NCI-H1048 (cell line): ENCODE data around the gene STUM.

ENCODE experiments used
- DNase-seq: peaks from one replicate; lab custom pipeline; 2025; lab: John Stamatoyannopoulos, UW

STUM gene

DNA sequence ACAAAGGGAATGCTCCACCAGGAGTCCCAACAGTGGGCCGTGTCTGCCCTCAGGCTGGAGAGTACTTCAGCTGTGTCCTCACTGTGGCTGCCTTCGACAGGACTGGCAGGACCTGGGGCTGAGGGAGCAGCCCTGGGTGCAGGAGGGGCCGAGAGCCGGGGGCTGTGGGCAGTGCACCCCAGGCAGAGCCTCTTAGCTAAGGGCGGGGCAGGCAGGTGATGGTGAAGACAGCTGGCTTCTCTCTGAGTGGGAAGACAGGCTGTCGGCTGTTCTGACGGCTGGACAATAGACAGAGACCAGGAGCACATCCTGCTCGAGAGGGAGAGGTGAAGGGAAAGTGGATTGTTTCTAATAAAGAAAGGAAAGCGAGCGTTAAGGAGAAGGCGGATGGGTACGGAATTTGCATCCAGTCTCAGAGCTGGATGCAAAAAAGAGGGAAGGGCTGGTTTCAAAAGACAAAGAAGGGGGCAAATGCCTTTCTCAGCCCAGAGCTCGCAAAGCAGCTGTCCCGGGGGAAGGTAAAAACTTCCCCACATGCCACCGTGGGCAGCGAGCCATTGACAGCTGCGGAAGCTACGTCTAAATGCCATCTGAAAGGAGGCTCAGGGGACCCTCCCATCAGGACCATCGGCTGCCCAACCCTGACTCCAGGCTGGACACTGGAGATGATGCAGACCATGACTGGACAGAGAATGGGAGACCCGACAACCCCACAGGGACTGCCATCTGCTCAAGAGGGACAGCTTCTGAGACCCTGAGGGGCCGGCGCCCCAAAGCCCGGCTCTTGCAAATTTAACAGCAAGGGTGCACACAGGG is 92.0 kb downstream of the STUM start:
- no peak for DNase-seq

DNA sequence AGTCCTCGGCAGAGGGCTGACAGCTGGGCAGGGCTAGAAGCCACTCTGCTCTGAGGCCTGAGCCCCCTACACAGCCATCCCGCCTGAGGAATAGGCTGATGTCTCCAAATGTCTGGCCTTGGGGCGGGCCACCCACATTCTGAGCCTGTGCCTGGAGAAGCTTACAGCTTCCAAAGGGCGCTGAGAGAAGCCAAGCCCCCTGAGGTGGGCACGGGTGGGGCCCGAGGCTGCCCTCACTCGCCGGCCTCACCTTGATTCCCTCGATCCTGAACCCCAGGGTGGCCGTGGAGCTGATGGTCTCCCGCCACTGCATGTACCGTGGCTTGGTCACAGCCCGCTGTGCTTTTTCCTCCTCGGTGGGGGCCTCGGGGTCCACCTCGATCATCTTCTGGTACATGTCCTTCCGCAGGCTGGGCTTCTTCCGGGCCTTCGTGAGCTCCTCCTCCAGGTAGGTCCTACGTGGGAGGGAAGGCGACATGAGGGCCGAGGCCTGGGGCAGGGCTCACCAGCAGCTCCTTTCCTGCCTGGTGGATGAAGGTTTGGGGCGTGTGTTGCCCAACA is 93.2 kb downstream of the STUM start:
- DNase-seq: no peak

DNA sequence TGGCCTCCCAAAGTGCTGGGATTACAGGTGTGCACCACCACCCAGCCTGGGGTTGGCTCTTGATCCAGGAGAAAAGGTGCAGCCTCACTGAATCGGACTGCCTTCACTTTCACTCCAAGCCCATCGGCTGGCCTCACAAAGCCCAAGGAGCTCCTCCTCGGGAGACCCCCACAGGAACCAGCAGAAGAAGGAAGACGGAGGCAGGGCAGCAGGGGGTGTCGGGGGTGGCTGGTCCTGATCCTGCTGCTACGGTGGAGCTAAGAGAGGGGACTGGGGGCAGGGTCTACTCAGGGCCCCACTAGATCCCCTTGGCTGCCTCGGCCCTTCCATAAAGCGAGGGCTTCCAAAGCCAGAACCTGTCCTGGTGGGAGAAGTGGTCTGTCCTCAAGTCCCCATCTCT is 93.9 kb downstream of the STUM start:
- DNase-seq: no peak

DNA sequence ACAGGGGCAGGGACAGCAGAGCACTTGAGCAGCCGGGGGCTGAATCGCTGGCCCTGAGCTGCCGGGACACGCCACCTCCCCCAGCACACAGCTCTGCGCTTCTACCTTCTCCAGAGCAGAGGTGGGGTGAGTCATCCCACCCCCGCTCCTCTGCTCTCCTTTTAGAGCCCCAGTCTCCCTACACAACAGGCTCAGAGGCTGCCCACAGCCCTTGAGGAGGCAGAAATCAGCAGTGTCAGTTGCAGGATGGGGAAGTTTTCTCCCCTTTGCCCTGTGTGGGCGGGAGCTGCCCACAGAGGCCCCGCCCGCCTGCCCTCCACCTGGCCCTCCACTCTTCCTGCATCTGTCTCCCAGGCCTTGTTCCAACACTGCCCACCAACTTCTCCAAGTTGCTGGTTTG is 94.6 kb downstream of the STUM start:
- no peak for DNase-seq

DNA sequence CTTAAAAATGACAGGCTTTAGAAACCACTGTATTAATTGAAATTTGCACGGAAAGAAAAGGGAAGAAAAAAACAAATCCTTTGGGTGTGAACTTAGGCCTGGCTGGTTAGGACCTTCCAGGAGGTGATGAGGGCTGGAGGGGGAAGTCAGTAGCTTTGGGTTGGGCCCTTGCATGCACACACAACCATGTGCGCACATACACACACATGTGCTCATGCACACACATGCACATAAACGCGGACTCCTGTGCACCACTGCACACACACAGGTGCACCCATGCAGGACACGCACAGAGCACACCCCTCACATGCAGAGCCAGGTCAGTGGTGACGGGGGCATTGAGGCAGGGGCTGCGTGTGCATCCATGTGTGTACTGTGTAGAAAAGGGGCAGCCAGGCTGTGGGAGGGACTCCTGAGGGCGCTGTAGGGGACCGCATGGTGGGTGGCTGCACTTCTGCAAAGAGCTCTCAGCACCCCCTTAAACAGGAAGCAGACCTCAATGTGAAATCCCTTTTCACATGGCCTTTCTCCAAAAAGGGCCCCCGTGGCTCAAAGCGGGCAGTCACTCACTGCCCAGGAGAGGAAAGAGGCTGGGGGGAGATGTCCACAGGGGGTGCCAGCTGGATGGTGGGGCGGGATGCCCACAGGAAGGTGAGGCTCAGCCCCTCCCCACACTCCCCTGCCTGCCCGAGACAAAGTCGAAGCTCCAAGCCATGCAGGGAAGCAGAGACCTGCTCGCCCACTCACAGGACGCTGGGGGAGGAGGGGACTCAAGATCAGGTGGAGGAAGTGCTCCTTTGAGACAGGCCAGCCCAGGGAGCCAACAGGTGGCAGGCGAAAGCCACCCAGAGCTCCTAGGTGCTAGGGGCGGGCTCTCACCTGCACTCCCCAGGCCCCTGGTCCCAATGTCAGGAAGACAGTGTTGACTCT is 95.3 kb downstream of the STUM start:
- no peak for DNase-seq

DNA sequence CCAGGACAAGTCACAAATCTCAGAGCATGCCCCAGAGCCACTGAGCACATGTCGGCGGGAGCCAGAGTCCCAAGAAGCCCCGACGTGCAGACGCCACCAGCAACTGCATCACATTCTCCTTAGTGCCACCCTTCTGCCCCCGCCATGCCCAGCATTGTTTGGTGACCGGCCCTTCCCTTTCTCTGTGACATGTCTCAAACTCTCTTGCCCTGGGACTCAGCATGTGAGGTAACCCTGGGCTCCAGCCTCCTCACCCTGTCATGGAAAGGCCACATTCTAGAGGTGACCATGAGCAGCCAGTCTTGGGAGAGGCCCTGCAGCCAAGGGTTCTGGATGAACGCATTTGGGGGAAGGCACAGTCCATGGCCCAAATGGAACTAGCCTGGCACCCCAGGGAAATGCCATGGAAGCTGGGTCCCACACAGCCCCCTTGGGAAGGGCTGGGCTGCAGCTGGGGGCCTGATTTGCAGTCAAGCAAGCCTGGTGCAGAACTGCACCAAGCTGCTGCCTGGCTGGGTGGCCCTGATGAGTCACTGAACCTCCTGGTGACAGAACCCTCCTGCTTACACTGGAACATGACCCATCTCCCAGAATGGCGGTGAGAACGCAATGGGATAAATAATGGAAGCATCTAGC is 96.1 kb downstream of the STUM start:
- no peak for DNase-seq

DNA sequence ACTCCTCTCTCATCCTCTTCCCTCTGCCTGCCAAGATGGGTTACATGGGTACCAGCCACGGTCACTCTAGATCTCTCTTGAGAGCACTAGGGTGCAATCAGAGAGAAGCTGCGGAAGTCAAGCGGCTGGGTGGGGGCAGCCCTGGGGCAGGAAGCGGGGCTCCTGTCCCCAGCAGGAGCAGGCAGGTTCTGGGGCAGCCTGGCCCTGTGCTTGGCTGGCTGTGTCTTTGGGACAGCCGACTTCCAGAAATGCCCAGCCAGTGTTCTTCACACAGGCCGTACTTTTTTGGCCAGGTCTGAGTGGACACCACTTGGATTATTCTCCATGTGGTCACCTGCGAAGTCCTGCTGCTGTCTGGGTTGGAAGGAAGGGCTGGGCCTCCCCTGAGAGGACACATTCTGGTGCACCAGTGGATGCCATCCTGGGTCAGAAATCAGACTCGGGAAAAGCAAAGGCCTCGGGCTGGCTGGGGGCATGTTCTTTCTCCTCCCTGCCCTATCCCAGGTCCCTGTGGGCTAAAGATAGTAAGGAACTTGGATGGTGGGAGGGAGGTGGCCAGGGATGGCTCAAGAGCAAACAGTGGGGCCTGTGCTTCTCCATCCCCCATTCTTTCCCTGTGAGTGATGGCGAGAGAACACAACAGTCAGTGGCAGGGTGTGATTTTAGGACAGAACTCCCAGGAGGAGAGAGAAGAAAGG is 96.9 kb downstream of the STUM start:
- no peak for DNase-seq

DNA sequence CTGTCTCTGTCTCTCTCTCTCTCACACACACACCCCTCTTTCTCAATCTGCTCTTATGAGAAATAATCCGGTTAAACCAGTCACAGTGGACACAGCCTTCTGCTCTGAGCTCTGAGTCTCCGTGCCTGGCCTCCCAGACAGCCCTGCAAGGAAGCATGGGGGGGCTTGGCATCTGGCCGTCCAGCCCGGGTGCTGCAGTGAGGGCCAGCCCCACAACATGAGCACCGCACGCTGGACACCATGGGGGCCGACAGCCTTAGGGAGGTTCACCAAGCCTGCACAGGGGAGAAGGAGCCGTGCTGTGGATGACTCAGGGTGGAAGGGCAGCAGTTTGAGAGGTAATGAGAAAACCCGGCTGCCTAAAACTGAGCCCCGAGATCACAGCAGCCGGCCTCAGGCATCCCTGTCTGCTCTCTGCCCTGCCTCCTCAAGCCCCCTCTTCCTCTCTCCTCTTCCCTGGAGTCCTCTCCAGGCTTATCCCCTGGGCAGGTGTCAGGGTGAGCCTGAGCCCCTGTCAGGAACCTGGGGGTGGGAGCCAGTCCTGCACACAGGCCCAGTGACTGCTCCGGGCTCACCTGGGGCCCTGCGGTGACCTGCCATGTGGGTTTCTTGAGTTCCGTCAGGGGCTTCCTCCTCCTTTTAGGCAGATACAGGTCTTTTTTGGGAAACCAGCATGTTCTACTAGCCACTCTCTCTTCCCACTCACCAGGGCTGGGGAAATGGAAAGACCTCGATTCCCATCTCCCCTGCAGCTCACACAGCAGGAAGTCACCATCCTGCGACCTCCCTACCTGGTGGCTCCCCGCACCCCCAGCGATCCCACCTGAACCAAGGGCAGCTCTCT is 97.7 kb downstream of the STUM start:
- DNase-seq: no peak

DNA sequence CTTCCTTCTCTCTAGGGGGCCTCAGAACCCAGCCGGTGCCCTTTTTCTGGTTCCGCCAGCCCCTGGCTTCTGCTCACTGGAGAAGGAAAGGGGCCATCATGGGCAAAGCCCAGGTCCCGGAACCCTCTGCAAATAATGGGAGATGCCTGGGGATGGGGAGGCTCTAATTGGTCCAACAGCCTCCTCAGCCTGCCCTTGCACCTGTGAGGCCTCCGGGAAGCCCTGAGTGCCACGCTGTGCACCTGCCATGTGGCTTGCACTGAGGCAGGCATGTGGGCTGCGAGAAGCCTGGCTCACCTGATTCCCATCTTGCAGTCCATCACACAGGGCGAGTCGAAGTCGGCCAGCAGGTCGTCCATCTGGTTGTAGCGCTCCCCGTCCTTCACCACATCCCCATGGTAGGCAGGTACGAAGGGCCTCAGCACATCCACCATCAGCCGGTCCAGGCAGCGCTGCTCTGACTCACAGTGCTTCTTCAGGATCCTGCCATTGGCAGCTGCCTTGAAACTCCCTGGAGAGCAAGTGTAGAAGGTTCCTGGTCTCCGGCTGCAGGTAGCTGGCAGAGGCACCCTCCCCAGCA is 98.4 kb downstream of the STUM start:
- no peak for DNase-seq

DNA sequence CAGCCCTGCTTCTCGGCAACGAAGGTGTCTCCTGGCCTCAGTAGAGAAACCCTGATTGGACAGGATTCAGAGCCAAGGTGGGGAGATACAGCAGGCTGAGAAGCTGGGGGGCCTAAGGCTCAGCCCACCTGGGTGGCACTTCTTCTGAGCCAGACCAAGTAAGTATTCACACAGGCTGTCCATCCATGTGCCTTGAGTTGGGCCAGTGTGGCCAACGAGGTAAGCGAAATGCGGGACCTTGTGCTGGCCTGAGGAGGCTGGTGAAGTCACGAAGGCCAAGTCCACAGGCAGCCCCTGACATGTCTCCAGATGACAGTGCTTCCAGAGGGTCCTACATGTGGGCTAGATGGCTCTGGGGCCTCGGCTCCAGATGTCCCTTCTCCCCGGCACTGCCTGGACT is 99.2 kb downstream of the STUM start:
- no peak for DNase-seq

DNA sequence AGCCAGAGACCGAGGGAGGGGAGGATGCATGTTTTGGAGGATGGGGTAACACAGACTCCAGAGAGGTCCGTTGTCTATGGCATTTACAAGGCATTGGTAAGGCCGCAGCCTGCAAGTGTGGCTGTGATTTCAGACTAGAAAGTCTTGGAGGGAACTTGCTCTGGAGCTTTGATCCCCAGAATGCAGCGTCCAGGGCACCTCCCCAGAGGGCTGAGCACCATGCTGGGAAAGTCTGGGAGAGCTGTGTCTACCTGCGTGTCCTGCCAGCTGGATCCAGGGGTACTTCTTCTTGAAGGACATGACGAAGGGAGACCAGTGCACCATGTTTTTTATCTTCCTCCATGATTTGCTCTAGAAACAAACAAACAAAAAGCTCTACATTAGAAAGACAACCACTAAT is 99.9 kb downstream of the STUM start:
- no peak for DNase-seq

DNA sequence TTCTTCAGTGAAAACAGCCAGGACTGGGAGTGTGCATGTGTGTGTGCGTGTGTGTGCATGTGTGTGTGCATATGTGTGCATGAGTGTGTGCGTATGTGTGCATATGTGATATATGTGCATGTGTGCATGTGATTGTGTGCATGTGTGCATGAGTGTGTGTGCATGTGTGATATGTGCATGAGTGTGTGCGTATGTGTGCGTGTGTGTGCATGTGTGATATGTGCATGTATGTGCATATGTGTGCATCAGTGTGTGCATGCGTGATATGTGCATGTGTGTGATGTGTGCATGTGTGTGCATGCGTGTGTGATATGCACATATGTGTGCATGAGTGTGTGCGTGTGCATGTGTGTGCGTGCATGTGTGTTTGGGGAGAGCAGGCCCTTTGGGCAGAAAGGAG is 100.7 kb downstream of the STUM start:
- DNase-seq: no peak

DNA sequence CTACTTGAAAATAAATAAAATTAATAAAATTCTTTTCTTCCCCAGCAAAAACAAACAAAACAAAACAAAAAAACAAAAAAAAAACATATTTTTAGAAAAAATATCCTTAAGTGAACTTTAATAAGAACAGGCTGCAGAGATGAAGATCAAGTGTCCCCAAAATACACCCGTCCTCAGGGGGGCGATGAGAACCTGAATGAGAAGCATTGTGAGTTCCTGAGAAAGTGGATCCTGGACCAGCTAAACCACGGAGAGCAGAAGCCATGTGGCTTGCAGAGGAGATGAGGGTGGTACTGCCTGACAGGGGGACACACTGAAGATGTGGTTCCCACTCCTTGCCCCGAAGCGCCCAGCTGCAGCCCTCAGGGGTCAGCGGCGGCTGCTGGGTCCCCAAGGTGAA is 101.2 kb downstream of the STUM start:
- DNase-seq: no peak

DNA sequence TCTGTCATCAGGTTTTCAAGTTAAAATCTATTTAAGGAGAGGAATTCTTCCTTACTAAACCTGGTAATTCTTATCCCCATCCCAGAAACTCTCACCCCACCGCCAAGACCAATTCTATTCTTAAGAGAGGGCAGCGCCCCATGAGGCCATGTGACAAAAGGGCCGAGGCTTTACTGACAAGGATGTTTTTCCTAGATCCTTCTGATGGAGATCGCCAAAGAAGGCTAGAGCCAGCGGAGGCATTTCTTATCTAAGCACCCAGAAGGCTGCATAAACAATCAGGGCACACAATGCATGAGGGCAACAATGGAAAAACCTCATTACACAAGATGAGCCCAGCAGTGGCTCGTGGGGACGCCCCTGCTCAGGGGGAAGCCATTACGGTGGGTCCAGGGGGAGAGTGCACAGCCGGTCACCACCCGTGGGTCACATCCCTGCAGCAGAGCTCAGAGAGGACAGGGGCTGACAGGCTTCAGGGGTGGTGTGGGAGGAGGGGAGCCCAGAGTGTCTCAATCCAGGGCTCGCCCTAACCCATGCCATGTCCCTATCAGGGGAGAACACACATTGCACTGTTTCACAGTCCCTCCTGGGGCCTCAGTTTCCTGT is 101.8 kb downstream of the STUM start:
- no peak for DNase-seq

DNA sequence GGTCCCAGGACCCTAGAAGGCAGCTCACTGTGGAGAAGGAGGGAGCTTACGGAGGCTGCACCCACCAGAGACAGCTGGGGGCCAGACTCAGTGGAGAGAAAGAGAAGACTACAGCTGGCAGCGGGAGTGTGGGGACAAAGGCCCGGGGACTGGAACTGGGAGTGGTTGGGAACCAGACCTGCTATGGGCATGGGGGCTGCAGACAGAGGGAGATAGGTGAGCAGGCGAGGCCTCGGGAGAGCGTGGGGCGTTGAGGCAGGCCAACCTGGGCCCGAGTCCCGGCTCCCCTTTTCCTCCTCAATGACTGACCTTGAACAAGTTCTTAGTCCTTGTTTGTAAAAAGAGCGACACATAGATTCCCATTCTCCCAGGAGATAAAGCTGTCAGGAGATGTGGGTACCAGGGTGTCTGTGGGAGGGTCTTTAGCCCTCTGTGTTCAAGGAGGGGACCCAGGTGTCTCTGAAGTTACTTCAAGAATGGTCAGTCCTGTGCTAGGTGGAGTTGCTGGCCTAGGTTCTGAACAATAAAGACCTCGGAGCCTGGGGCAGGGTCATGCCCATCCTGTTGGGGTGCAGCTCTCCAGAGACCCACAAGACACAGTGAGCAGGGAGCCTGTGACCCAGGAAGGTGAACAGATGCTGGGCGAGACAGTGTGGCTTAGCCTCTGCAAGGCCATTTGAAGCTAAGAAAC is 102.6 kb downstream of the STUM start:
- no peak for DNase-seq

DNA sequence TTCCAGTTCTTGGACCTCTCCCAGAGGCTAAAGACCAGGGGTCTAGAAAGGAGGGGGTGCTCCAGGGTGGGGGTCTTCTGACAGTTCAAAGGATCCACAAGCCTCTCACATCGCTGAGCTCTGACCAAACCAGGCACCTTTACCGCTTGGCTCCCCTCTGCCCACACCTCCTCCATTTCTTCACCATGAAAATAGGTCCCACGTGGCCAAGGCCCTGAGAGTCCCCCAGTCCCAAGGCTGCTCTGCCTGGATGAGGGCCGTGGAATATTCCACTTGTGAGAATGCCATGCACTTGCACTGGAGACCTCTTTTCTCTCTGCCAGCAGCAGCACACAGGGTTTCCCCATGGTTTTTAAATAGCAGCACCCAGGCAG is 103.2 kb downstream of the STUM start:
- no peak for DNase-seq

DNA sequence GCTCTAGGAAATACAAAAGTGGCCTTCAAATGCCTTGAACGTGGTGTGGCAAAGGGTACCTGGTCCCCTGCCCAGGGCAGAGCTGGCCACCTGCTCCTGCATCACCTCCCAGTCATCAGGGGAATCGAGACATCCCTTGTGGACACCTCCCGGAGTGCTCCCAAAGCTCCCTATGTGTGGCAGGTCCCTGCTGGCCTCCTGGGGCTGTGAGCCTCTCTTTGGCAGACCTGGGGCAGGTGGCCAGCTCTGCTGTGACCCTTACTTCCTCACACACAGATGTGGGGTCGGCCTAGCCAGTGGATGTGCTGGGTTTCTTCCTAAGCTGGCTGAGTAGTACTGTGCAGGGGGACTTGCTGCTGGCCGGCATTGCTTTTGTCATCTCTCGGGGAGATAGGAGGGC is 104.0 kb downstream of the STUM start:
- DNase-seq: no peak

DNA sequence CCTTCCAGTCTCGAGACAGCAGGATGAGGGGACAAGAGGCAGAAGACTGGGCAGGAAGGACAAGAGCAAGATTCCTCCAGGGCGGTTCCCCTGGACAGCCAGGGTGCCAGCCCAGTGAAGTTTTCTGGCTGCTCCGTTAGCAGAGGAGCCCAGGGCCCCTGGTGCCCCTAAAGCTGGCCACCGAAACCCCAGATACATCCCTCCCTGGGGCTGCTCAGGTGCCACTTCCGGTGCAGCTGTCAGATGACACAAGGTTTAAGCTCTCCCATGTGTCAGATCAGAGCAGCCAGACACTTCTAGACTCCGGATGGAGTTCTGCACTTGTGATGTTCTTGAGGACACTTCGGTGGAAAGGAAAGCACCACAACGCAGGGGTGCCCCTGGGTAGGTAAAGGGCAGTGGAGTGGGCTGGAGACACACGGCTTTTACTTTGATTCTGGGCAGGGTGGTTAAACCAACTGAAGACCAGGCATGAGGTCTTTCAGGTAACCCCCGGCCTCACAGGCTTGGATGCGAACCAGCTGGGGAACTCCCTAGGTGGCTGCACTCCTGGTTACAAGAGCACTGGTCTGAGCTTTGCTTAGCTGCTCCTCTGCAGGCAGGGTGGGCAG is 104.9 kb downstream of the STUM start:
- no peak for DNase-seq

DNA sequence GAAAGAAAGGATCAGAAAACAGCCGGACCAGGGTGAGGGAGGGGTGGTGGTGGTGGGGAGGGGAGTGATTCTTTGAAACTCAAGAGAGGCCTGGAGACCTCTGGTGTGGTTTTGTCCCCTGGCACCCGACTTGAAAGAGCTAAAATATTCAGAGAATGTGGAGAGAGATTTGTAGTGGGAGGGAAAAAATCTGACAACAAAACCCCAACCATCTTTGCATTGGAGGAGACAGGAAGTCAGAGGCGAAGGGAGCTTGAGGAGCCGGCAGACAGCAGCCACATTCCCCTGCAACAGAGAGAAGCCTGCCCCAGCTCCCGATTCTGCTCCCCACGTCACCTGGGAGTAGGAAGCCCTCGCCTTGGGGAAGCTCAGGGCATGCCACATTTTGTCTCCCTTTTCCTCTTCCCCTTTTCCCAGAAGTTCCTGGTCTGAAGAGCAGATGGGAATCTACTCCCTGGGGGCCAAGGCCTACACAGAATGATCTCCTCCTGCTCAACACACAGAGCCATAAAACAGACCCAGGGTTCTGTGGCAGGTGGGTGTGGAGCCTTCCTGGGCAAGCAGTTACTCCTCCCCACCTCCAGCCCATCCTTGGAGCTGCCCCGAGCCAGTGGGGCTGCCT is 105.6 kb downstream of the STUM start:
- DNase-seq: no peak
